Measurements from ENCODE around the gene ZC3HAV1L.

- no peak for TF ChIP-seq BHLHE40 (IDR thresholded peaks at IDR 0.05; ENCODE audit: borderline replicate concordance)
- no peak for TF ChIP-seq FOXK2 (IDR thresholded peaks at IDR 0.05)
- no peak for TF ChIP-seq FOXM1 (IDR thresholded peaks at IDR 0.05; ENCODE audit: borderline replicate concordance)
These were observed 12.1 kb upstream of the ZC3HAV1L start for GRCh38 chr7:139047970-139048369.
